ENCODE measurements around the gene PLK3.

- TF ChIP-seq EZH2phosphoT487 (IDR thresholded peaks at IDR 0.05; ENCODE audit: insufficient read depth, low read depth): no peak
- no peak for TF ChIP-seq EZH2 (IDR thresholded peaks at IDR 0.05; ENCODE audit: insufficient read depth, poor library complexity, severe bottlenecking)
Measured at GRCh38 chr1:44799770-44800584, at the start of gene PLK3.
